Panc1 (cell line): ENCODE results near the gene ABHD2.

Experiments
- CTCF ChIP-seq: fragments of 450-650 bp; IDR thresholded peaks from 2 replicates; pipeline ENCODE4 v1.5.1; 2017; ENCODE audit warnings: mild to moderate bottlenecking
- TCF7L2 ChIP-seq: IDR thresholded peaks from 2 replicates; pipeline ENCODE4 v1.6.1; 2011; ENCODE audit warnings: mild to moderate bottlenecking, low read depth, low read length, inconsistent platforms

GRCh38 chr15:89088605-89089315 lies 504 bp downstream of the ABHD2 start:
- TF ChIP-seq CTCF (no peak), TCF7L2 (no peak)
